Activated T-cell treated with anti-CD3 and anti-CD28 coated beads, Interleukin-2, amount 50 U/mL, for 48 hours (primary cell): ENCODE data around the gene PCBD2.
"Not testable (repeated sequence)": the region's sequence is repeated elsewhere in the genome, so short reads cannot be mapped to it uniquely, and the experiment has no call there.

Experiments
- DNase-seq, 2 experiments: peaks; one replicate each; pipeline ENCODE4 v3.0.0-alpha.2; 2020

The PCBD2 gene

DNA sequence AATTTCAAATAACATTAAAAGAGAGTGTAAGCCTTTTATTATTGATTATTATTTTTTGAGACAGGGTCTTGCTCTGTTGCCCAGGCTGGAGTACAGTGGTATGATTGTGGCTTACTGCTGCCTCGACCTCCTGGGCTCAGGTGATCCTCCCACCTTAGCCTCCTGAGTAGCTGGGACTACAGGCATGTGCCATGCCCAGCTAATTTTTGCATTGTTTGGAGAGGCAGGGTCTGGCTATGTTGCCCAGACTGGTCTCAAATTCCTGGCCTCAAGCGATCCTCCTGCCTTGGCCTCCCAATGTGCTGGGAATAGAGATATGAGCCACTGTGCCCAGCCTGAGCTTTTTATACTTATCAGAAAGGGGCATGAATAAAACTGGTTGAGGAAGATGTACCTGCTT, 5.8 kb downstream of the PCBD2 start:
- not testable (repeated sequence) for DNase-seq

DNA sequence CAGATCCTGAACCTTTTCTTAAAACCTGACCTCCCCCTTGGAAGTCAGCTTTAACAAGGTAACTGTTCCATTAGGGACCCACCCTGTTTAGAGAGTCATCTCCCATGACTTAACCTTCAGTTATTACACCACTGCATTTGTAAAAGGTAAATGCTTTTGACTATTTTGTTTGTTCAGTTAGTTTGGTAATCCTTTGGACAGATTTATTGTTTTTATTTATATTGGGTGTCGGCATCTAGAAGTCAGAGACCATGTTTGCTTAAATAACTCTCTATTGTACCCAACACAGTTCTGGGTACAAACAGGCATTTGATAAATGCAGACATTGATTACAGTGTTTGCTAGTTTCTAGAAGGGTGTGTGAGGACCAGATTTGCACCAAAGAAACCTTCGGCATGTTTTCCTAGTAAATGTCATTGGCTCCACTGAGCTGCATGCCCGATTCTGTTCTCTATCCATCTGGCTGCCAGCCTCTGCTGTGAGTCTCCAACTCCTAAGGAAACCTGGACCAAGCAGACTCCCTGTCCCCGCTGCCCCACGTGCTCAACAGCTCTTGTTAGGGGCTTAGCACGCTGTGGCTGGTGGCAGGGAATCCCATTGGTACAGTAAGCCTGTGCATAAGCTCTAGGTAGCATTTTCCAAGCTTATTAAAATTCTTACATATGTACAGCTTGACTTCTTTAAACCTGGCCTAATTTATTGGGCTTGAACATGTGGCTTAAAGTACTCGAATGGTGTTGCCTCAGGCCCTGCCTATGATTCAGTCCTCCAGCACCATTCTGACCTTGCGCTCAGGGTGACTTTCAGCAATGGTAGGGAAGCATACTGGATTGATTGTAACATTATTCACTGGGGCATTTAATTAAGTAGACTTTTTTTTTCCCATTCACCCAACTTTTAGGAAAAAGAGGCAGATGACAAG, 6.6 kb downstream of the PCBD2 start:
- peak in 1 of 2 experiments; percentile 1 for DNase-seq

DNA sequence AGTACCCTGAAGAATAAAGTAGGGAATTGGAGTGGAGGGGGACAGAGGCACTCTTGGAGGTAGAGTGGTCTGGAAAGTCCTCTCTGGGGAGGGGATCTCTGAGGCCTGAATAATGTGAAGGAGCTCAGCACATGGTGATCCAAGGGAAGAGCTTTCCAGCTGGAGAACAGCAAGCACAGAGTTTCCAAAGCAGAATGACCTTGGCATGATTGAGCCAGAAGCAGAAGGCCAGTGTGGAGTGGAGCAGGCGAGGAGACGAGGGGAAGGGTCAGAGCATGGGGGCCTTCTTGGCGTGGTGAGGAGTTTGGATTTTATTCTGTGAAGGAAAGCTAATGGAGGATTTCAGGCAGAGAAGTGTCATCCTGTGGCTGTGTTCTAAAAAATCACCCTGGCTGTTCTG, 8.3 kb downstream of the PCBD2 start:
- peak in 1 of 2 experiments; percentile 7 for DNase-seq

DNA sequence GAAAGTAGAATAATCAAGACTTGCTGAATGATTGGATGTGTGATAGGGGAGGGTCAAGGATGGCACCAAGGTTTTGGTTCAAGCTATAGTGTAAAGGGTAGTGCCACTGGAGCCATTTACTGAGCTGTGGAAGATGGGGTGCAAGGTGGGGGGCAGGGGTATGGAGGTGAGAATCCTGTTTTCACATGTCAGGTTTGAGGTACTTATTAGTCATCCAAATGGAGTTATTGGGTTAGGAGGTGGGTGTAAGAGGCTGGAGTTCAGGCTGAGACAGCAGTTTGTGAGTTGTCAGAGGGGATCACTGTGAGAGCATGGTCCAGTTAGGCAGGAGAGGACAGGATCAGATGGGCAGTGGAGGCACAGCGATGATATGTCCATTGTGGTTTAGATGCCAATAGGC, 8.9 kb downstream of the PCBD2 start:
- no peak for DNase-seq

DNA sequence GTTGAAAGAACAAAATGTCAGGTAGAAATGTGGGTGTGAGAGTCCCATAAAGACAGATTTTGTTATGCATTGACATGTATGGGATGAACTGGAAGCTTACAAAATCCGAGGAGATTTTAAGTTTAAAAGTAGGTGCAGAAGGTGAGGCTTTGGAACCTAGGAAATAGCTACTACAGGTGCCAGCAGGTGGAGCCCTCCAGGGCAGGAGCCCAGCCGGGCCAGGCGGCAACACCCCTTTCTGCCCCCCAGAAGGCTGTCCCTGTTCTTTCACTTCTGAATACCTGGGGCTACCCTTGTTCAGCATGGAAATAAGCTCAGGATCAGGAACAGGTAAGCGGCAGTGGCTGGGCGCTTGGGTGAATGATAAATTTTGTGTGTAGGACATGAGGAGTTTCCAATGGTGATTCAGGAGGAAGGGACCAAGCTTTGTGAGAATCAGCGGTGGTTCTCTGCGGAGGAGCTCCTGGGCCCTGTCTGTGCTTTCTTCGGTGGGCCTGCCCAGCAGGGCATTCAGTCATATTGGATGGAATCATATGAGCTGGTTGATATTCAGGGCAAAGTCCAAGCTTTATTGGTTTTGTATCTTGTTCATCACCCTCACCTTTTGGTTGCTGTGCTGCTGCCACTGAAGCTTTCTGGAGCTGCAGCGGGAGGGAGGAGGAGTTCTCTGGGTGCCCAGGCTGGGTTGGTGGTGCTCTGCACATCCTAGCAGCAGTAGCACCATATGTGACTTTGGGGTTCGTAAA, 12.3 kb downstream of the PCBD2 start:
- no peak for DNase-seq

DNA sequence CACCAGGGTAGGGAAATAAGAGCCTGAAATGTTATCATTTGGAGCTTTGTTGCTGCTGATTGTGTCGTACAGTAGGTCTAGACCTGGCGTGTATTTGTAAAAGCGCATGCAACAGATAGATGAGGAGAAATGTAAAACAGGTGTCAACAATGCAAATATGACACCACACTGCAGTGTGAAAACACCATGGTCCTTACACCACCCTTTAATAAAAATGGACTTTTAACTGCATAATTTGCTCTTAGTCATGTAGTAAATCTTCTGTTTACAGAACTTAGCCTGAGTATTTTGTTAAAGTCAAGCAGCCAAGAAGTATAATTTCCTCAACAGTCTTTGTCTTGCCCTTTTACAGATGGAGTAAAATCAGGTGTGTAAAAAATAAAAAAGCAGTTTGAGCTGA, 13.9 kb downstream of the PCBD2 start:
- no peak for DNase-seq

DNA sequence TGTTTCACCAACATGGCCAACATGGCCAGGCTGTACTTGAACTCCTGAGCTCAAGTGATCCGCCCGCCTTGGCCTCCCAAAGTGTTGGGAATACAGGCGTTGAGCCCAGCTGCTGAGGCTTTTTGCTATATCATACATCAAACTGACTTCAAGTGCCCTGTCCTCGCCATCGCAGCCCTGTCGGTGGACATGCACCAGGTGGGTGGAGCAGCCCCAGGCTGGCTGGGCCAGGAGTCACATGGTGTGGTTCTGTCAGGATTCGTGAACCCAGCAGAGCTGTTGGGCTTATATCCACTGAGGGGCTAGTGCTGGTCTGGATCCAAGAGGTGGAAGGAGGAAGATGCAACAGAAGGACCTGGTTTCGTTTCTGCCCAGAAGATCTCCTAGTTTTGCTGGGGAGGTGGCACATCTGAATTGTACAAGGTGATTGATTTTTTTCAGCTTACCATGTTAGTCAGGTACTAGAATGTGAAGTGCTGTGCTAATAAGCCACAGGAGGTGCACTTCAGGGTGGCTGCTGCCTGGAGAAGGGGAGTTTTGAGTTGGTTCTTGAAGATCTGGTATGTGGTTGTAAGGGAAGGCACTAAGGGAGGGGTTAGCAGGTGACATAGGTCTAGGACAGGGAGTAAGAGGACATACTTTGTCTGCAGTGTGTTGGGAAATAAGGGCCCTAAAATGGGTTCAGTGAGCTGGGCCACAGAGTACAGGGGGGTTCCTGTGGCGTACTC, 16.1 kb downstream of the PCBD2 start:
- no peak for DNase-seq

DNA sequence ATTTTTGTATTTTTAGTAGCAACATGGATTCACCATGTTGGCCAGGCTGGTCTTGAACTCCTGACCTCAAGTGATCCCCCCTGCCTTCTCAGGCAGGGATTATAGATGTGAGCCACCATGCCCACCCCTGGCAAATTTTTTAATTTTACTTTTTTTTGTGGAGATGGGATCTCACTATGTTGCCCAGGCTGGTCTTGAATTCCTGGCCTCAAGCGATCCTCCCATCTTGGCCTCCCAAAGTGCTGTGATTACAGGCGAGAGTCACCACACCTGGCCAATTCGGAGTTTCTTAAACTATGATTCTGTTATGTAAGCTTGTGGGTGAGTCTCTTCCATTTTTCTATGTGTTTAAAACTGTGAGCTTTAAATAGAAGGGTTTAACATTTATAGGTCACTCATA, 27.6 kb downstream of the PCBD2 start:
- DNase-seq = no peak

DNA sequence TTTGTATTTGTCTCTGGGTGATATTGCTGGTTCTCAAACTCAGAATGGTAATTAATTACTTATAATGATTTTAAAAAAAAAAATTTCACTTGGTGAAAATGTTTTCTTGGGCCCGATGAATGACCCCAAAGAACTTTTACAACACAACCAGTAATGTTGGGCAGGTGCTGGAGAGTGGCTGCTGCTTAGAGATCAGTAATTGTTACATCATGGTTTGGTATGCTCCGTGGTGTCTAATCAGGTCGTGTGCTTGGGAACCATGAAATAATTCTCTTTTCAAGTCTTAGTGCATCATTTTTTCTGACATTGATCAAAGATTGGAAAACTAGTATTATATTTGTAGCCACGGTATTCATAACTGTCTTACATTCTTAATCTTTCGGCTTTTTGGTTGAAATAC, 29.3 kb downstream of the PCBD2 start:
- DNase-seq = no peak

DNA sequence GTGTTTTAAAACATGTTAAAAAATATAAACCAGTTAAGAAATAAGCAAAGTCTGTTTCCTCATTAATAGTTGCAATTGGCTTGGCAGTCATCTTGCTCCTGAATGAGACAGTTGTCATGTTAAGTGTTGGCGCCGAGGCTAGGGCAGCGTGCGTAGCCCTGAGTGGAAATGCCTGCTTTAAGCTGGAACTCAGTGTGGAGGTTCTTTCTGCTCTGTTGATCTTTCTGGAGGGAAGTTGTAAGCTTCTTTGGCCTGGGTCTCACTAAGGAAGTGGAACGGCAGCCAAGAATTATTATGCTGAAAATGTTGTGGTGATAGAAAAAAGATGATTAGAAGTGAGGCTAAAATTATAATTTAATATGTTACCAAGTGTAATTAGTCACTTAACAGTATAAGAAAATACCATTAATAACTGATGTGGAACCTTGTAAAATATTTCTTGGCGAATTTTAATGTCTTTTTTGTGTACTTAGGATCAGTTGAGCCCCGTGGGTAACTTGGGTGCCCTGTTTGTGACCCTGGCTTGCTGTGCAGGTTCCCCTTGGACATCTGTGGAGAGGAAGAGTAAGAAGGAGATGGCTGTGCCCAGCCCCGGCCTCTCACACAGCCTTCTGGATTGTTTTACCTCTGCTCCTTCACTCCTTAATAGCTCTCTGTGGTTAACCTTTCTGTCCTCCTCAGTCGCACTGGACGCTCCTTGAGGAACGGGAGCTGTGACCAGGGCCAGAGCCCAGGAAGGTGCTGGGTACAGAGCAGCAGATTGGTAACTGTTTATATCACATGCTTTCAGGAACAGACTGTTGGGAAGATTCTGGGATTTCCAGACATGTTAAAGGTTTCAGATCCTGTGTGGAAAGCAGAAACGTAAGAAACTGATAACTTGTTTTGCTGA, 31.0 kb downstream of the PCBD2 start:
- DNase-seq = no peak

DNA sequence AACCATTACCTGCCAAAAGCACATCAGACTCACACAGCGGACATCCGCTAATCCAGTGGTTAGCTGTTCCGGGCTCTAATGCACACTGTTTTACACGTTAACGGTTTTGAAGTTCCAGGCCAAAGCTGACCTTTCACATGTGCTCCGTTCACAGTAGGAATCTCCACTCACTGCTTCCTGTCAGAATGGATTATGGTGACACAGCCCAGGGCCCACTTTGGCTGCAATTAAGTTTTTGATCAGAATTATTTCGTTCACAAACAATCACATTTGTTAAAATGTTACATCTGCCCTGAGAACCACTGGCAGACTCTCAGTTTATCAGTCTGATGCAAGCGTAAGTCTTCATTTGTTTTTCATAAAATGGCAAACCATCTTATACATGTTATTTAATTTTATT, 32.6 kb downstream of the PCBD2 start:
- no peak for DNase-seq

DNA sequence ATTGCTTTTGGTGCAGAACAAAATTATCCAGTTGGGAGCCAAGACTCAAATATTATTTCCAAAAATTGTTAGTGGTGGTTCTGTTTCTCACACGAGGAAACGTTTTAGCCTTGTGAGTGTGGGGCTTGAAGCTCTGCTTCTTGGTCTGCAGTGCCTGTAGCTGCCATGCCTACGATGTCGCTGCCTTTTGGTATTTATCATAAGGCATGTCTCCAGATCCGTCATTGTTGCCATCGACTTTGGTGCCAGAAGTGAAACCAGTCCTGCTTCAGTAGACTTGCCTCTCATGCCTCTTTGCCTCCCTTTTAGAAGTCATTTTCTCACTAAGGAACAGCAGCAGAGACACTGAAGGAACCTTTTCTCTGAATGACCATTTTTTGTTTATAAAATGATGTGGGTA, 33.1 kb downstream of the PCBD2 start:
- DNase-seq = no peak

DNA sequence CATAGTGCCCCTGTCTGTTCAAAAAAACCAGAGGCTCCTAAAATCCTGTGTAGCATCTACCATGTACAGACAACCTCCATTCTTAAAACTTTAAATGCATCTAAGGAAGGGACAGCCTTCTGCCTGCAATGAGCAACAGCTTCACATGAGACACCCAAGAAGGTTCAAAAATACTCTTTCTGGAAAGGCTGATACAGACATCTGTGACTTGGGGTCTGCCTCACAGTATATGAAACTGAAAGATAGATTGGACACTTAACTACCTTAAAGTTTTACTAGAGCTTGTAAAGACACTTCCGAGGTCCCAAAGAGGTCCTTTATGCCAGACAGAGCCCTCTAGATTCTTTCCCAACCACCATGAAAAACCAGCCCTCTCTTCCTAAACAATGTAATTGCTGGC, 34.6 kb downstream of the PCBD2 start:
- no peak for DNase-seq

DNA sequence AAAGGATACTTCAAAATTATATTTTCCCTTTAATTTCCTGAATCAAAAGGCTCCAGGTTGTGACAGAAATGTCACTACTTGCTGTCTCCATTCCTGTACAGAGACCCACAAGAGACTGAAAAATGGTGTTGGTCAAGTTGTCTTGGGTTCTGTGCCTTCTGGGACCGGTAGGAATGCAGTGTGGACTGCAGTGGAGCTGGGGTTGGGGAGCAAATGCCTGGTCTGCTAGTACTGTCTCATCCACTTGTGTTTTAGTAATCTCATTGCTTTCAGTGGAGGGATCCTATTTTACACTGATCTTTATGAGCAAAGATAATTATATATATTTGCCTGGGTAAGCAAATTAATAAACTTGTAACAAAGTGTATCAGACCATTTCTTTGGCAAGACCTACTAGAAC, 38.6 kb downstream of the PCBD2 start:
- DNase-seq = no peak

DNA sequence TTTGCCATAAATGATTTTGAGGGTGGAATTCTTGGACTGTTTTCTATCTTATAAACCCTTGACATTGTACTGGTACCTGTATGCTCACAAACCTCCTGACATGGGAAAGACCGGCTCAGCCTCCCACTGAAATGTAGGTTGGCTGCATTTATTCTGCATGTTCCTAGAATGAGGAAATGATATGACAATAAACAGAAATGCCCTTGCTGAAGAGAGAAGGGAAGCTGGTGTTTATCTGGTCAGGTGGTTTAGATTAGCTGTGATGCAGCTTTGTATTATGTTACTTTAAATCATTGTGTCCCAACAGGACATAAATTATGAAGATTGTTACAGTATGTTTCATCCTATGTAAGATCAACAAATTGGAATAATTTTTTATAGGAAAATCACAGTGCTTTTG, 39.7 kb downstream of the PCBD2 start:
- DNase-seq = no peak

DNA sequence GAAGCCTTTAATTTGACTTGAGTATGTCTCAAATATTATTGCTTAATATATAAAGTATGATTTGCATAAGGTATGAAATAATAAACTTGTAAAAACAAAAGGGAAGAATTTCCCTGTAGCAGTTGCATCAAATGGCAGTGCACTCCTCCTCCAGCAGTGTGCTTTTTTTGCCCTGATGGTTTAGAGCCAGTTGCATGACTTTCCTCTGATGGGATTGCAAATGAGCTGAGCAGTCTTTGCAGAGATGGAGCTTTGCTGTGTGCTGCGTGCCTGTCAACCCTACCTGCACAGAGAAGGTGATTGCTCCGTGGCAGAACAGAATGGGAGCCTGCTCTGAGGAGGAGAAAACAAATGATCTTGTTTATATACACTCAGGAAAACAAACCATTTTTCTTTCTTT, 40.1 kb downstream of the PCBD2 start:
- no peak for DNase-seq

DNA sequence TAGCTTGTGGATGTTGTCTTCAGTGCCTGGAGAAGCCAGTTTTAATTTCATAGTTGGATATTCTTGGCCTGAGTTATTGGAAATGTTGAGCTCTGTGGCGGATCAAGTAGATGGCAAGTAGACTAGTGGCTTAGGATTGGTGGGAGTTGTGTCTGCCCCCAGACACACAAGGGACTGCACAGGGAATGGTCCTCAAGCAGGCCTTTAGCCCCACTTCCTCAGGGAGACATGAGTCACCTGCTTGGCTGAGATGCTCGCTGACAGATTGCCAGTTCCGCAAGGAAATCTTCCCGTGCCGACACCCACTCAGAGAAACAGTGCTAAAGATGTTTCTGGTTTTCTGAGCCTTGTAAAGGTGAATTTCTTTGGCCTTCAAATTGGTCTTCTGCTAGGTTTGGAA, 44.0 kb downstream of the PCBD2 start:
- DNase-seq = no peak

DNA sequence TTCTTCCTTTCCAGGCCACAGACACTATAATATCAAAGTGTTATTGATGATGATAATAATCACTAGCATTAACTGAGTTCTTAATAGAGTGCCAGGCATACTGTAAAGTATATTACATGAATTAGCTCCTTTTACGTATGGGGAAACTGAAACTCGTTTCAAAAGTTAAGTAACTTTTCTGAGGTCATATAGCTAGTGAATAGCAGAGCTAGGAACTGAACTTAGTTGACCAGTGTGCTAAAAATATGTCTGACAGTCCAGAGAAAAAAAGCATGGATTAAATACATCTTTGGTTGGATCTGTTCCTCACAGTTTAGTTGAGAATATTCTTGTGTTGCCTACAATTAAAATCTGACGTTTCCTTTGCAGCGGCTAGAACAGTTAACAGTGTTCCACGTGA, 44.4 kb downstream of the PCBD2 start:
- no peak for DNase-seq

DNA sequence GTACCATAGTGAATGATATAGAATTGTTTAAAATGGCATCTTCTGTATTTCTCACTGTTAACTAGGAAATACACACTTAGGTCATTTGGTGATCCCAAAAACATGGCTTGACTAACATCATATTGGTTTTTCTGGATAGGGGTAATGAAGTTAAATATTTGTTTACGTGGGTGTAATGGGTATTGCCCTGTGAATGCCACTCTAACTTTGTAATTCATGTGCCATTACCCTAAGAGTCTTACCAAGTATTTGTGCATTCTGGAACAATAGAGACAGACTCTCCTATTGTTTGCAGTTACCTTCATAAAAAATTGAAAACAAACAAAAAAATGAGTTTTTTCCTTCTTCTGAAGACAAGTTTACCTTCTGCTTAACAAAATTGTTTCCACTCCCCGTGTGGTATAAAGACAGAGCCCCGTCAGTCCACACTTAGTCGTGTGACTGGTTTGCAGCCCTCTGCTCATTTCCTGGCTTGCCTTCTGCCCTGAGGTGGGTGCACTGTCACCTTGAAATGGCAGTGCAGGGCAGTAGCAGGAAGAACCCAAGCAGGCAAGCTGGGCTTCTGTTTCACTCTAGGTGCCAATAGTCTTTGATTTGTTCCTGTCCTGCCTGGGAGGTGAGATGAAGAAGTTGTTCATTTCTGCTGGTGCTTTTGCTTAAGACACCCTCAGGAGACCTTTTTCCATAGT, 53.1 kb downstream of the PCBD2 start:
- no peak for DNase-seq

DNA sequence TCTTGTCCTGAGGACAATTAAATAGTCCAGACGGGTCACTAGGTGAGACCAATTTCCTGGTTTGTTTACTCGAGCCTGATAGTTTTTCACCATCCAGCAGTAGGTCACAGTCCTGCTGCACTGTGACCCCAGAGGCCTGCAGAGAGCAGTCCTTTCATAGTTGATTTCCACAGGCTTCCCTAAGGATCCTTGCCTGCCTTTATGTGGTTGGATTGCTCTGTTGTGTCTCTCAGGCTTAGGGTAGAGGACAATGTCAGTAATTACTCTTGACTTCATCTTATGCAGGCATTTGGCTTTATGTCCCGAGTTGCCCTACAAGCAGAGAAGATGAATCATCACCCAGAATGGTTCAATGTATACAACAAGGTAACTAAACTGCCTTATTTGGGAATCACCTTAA, 53.8 kb downstream of the PCBD2 start:
- no peak for DNase-seq

DNA sequence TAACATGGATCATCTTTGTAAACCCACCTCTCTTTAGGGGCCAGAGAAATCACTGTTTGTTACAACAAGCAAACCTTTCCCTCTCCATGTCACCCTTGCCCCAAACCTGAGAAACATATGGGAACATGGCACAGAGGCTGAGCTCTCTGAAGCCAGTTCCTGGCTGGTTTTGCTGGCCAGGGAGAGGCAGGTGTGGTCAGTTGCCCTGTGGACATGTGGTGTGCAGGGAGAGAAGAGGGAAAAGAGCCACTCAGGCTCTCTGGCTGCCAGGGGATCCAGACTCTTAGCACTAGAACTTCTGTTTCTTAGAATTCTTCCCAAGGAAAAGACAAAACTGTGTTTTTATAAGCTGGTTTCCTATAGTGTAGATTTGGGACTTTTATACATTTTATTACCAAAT, 58.2 kb downstream of the PCBD2 start:
- DNase-seq = no peak
